Mucosa of rectum (tissue), 2 donors: ENCODE results near the gene ATP10B.
"Not testable (repeated sequence)": the region's sequence is repeated elsewhere in the genome, so short reads cannot be mapped to it uniquely, and the experiment has no call there.

ENCODE experiments used
- H3K27ac ChIP-seq, 2 donors: one replicate each; pipeline ENCODE4 v1.7.0; 2013; ENCODE audit warnings: inconsistent platforms in 2 of 2, low read depth in 2 of 2, low read length in 2 of 2
- H3K27me3 ChIP-seq, 2 donors: one replicate each; pipeline ENCODE4 v1.7.0; 2013; ENCODE audit warnings: low read length in 2 of 2; ENCODE audit not compliant: control insufficient read depth in 2 of 2, insufficient read depth in 2 of 2
- H3K36me3 ChIP-seq, 2 donors: one replicate each; pipeline ENCODE4 v1.7.0; 2013; ENCODE audit warnings: low read length in 2 of 2; ENCODE audit not compliant: control insufficient read depth in 2 of 2, insufficient read depth in 2 of 2
- H3K4me1 ChIP-seq, 2 donors: one replicate each; pipeline ENCODE4 v1.7.0; 2013; ENCODE audit warnings: low read length in 2 of 2, mild to moderate bottlenecking in 1 of 2; ENCODE audit not compliant: control insufficient read depth in 2 of 2, insufficient read depth in 2 of 2
- H3K4me3 ChIP-seq, 2 donors: one replicate each; pipeline ENCODE4 v1.7.0; 2013; ENCODE audit warnings: low read length in 2 of 2
- H3K9ac ChIP-seq, 2 donors: one replicate each; pipeline ENCODE4 v1.7.0; 2013; ENCODE audit warnings: low read length in 2 of 2, low read depth in 1 of 2, mild to moderate bottlenecking in 1 of 2
- H3K9me3 ChIP-seq, 2 donors: one replicate each; pipeline ENCODE4 v1.7.0; 2013; ENCODE audit warnings: low read length in 2 of 2; ENCODE audit not compliant: control insufficient read depth in 2 of 2
- donor health status: healthy.
- donor health status: Normal muscosa, but diverticular disease.

The ATP10B gene, protein sequence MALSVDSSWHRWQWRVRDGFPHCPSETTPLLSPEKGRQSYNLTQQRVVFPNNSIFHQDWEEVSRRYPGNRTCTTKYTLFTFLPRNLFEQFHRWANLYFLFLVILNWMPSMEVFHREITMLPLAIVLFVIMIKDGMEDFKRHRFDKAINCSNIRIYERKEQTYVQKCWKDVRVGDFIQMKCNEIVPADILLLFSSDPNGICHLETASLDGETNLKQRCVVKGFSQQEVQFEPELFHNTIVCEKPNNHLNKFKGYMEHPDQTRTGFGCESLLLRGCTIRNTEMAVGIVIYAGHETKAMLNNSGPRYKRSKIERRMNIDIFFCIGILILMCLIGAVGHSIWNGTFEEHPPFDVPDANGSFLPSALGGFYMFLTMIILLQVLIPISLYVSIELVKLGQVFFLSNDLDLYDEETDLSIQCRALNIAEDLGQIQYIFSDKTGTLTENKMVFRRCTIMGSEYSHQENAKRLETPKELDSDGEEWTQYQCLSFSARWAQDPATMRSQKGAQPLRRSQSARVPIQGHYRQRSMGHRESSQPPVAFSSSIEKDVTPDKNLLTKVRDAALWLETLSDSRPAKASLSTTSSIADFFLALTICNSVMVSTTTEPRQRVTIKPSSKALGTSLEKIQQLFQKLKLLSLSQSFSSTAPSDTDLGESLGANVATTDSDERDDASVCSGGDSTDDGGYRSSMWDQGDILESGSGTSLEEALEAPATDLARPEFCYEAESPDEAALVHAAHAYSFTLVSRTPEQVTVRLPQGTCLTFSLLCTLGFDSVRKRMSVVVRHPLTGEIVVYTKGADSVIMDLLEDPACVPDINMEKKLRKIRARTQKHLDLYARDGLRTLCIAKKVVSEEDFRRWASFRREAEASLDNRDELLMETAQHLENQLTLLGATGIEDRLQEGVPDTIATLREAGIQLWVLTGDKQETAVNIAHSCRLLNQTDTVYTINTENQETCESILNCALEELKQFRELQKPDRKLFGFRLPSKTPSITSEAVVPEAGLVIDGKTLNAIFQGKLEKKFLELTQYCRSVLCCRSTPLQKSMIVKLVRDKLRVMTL (N-terminal part only)

DNA sequence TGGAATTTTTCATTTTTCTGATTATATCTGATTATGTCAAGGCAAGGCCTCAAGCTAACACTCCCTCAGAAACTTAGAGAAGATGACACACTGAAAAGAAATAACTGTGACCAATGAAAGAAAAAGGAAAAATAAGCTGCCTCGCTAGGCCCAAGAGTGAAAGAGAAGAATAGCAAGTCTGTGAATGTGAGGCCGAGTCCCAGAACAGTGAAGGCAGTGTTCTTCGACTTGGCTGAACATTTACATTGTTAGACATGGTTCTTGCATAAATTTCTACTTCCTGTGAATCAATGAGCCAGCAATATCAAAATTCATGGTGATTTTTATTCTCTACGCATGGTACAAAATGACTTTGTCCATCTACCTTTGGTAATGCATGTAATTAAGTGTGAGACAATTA, at the start of gene ATP10B:
ATP10B (minus strand) TSS at position 163 of the 400 bp plus-strand sequence. CDS start 164,137 bp downstream, outside the sequence.
- H3K27me3 ChIP-seq, result no peaks in the 10 kb centered on the region
- no peaks in the 10 kb centered on the region for H3K4me1 ChIP-seq
- H3K27ac ChIP-seq, result no peak within 1 kb of the TSS
- no peaks in the 10 kb centered on the region for H3K9me3 ChIP-seq
- H3K9ac ChIP-seq, result no peak within 1 kb of the TSS
- no peak within 1 kb of the TSS for H3K4me3 ChIP-seq
- H3K36me3 ChIP-seq, result no peaks in the 10 kb centered on the region

DNA sequence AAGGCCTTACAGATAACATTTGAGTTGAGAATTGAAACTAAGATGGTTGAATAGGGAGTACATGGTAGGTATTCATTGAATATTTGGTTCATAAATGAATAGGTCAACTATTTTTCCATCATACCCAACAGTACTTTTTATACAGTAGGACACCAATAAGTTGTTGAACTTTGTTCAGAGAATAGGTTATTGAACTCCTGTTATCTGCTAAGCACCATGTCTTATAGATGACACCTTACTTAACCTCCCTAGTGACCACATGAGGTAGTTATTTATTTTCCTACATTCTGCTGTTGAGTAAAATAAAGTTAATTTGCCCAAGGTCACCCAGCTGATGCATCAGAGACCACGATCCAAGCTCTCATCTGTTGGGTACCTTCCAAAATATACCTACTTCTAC, 49.6 kb upstream of the ATP10B start:
- H3K4me3 ChIP-seq, result no peak overlapping the region
- H3K36me3 ChIP-seq, result no peaks in the 10 kb centered on the region
- H3K9ac ChIP-seq, result no peak overlapping the region
- H3K4me1 ChIP-seq, result no peaks in the 10 kb centered on the region
- no peak overlapping the region for H3K27ac ChIP-seq
- no peaks in the 10 kb centered on the region for H3K9me3 ChIP-seq
- no peaks in the 10 kb centered on the region for H3K27me3 ChIP-seq

DNA sequence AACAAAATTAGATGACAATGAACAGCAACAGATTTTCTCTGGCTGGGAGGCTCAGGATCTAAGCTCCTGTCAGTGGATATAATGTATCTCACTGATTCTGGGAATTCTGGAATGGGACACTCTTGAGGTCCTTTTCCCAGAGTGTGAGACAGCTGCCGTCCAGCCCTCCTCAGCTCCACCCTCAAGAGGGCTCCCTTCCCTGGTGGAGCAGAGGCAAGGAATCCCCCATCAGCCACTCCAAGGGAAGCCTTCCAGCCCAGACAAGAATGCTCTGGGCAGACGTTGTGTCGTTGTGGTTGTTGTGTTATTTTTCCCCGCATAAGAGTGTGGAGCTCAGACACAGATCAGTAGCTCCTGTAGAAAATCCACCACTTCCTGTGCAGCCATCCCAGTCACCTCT, 47.7 kb upstream of the ATP10B start:
- Histone ChIP-seq H3K4me3 (no peak overlapping the region), H3K27me3 (no peaks in the 10 kb centered on the region), H3K9me3 (no peaks in the 10 kb centered on the region), H3K9ac (no peak overlapping the region), H3K36me3 (no peaks in the 10 kb centered on the region), H3K27ac (no peak overlapping the region), H3K4me1 (no peaks in the 10 kb centered on the region)

- not testable (repeated sequence) for H3K4me1 ChIP-seq, H3K36me3 ChIP-seq, H3K27ac ChIP-seq, H3K4me3 ChIP-seq, H3K9ac ChIP-seq, H3K9me3 ChIP-seq, H3K27me3 ChIP-seq
These were observed 41.4 kb upstream of the ATP10B start for GRCh38 chr5:160893180-160893964.

DNA sequence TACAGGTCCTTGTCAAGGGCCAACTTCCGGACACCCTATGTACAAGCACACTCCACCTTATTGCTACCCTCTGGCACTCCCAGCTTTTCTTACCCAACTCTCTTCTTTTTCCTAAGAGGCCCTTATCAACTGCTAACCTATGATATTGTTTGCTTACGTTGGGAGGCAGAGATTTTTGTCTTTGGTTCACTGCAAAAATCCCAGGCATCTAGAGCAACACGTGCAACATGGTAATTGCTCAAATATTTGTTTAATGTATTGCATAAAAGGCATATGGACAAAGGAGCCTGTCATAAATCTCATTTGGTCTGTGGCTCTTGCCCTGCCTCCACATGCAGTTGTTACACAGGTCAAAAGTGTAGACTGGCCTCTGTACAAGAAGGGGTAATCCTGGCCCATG, 35.8 kb upstream of the ATP10B start:
- peaks cover 0 to 8% of the 10 kb centered on the region in 2 donors for H3K4me1 ChIP-seq
- no peak overlapping the region for H3K27ac ChIP-seq

DNA sequence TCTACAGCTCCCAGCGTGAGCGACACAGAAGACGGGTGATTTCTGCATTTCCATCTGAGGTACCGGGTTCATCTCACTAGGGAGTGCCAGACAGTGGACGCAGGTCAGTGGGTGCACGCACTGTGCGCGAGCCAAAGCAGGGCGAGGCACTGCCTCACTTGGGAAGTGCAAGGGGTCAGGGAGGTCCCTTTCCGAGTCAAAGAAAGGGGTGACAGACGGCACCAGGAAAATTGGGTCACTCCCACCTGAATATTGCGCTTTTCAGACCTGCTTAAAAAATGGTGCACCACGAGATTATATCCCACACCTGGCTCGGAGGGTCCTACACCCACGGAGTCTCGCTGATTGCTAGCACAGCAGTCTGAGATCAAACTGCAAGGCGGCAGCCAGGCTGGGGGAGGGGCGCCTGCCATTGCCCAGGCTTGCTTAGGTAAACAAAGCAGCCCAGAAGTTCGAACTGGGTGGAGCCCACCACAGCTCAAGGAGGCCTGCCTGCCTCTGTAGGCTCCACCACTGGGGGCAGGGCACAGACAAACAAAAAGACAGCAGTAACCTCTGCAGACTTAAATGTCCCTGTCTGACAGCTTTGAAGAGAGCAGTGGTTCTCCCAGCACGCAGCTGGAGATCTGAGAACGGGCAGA, 21.7 kb upstream of the ATP10B start:
- H3K9me3 ChIP-seq, H3K36me3 ChIP-seq, H3K9ac ChIP-seq, H3K27me3 ChIP-seq, H3K4me1 ChIP-seq, H3K27ac ChIP-seq: not testable (repeated sequence)
- peak overlapping the region in 1 of 2 donors; percentile 41 for H3K4me3 ChIP-seq

More for the DNA sequence above, 35.8 kb upstream of the ATP10B start:
- no peak overlapping the region for H3K9ac ChIP-seq
- H3K9me3 ChIP-seq, result no peaks in the 10 kb centered on the region
- H3K36me3 ChIP-seq, result no peaks in the 10 kb centered on the region
- H3K27me3 ChIP-seq, result no peaks in the 10 kb centered on the region
- no peak overlapping the region for H3K4me3 ChIP-seq

- H3K27me3 ChIP-seq, result no peaks in the 10 kb centered on the region
- peaks cover 0 to 7% of the 10 kb centered on the region in 2 donors for H3K4me1 ChIP-seq
- no peaks in the 10 kb centered on the region for H3K9me3 ChIP-seq
- H3K36me3 ChIP-seq, result no peaks in the 10 kb centered on the region
- H3K9ac ChIP-seq, result no peak overlapping the region
- H3K4me3 ChIP-seq, result no peak overlapping the region
- no peak overlapping the region for H3K27ac ChIP-seq
These were observed 18.0 kb upstream of the ATP10B start for GRCh38 chr5:160869989-160870521.

GRCh38 chr5:160867976-160868375, 16.0 kb upstream of the ATP10B start:
- Histone ChIP-seq H3K4me3 (no peak overlapping the region), H3K9me3 (no peaks in the 10 kb centered on the region), H3K27ac (no peak overlapping the region), H3K4me1 (peaks cover 0 to 7% of the 10 kb centered on the region in 2 donors), H3K9ac (no peak overlapping the region), H3K36me3 (no peaks in the 10 kb centered on the region), H3K27me3 (no peaks in the 10 kb centered on the region)

- Histone ChIP-seq H3K4me3 (no peak overlapping the region), H3K36me3 (no peaks in the 10 kb centered on the region), H3K27ac (no peak overlapping the region), H3K9ac (no peak overlapping the region), H3K27me3 (no peaks in the 10 kb centered on the region), H3K9me3 (no peaks in the 10 kb centered on the region), H3K4me1 (no peaks in the 10 kb centered on the region)
These were observed 560 bp downstream of the ATP10B start for GRCh38 chr5:160851451-160851850.
